Frontal cortex (tissue), 4 donors: Measurements from ENCODE around the gene RNU11. TPM values are rescaled to one million over a fixed set of nuclear protein-coding genes. Genes with fewer than 3 reads are reported as not detected.
"Not testable (repeated sequence)": the region's sequence is repeated elsewhere in the genome, so short reads cannot be mapped to it uniquely, and the experiment has no call there.

ENCODE experiments used
- DNase-seq, 2 donors: peaks; one replicate each; pipeline ENCODE4 v3.0.0; 2012; ENCODE audit warnings: low spot score in 2 of 2
- FAIRE-seq: peaks from 2 replicates; lab custom pipeline; 2012; peaks lifted over from hg19 to GRCh38; lab: Jason Lieb, UNC
- small RNA-seq: library from RNA; depleted of rRNA; stranded (forward); fragments of <200 nt; gene quantifications from one replicate; pipeline ENCODE3, GENCODE V24; 2014
- total RNA-seq: library from RNA; depleted of rRNA; stranded (reverse); fragments of >200 nt; gene quantifications from one replicate; pipeline ENCODE4 v1.2.3, GENCODE V29; 2014
- donor health status: control.
- donor health status: control.
- donor health status: control.

Gene RNU11
- total RNA-seq, 1 donor from 2014 or later: not detected

DNA sequence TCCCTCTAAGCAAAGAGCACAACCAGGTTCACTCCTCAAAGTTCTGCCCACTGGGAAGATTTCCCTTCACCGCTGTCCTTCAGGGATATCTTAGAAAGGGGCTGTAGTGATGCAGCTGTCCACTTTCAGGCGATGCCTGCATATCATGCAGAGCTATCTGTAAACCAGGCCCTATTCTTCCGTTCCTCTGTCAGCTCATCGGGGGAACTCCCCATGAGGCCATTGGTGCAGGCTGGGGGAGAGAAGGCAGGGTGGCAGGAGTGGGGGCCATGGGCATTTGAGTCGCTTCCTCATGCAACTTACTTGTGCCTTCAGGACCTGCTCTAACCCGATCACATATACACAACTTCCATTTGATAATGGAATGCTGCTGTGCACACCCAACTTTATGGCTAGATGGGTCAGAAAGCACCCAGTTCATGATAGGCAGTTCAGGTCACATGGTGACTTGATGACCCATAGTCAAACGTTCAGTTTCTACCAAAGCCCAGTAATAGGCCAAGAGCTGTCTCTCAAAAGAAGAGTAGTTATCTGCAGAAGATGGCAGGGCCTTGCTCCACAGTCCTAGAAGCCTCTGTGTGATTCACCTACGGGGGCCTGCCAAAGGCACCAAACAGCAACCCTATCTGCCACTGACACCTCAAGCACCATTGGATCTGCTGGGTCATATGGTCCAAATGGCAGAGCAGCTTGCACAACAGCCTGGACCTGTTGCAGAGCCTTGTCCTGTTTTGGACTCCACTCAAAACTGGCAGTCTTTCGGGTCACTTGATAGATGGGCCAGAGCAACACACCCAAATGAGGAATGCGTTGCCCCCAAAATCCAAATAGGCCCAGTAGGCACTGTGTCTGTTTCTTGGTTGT lies 7.3 kb downstream of the RNU11 start:
- not testable (repeated sequence) for FAIRE-seq, DNase-seq

DNA sequence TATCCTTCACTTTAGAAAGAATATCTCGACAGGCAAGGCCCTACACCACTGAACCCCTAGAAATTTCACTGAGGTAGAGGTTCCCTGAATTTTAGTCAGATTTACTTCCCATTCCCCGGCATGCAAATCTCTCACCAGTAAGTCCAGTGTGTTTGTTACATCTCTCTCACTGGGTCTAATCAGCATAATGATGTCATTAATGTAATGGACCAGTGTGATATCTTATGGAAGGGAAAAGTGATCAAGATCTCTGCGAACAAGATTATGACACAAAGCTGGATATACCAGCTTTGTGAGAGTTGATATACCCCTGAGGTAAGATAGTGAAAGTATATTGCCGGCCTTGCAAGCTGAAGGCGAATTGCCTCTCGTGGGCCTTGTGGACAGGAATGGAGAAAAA lies 7.9 kb downstream of the RNU11 start:
- DNase-seq: no peak
- FAIRE-seq: no peak

DNA sequence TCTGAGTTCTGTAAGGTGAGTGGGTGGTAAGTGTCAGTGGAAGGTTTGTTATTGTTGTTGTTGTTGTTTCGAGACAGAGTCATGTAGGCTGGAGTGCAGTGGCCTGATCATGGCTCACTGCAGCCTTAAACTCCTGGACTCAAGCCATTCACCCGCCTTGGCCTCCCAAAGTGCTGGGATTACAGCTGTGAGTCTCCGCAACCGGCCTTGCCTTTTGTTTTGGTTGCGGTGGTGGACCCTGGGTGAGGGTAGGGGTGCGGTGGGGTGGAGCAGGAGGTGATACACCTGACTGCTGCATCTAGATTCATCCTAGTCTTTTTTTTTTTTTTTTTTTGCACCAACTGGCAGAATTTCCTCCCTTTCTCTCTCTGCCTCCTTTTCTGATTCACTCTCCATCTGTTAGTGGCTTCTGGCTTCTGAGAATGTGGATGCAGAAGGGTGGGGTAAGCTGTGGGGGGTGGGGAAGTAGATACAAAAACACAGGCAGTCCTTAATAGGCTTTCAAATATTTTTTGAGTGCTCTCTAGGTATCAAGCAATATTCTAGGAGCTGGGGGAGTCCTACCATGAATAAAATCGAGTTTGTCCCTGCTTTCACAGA lies 15.6 kb downstream of the RNU11 start:
- FAIRE-seq (no peak), DNase-seq (no peak)

DNA sequence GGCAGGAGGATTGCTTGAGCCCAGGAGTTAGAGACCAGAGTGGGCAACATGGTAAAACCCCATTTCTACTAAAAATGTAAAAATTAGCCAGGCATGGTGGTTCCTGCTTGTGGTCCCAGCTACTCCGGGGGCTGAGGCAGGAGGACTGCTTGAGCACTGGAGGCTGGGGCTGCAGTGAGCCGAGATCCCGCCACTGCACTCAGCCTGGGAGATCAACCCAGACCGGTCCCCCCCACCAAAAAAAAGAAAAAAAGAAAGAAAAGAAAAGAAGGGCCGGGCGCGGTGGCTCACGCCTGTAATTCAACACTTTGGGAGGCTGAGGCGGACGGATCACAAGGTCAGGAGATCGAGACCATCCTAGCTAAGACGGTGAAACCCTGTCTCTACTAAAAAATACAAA lies 18.4 kb downstream of the RNU11 start:
- FAIRE-seq: no peak
- no peak for DNase-seq

DNA sequence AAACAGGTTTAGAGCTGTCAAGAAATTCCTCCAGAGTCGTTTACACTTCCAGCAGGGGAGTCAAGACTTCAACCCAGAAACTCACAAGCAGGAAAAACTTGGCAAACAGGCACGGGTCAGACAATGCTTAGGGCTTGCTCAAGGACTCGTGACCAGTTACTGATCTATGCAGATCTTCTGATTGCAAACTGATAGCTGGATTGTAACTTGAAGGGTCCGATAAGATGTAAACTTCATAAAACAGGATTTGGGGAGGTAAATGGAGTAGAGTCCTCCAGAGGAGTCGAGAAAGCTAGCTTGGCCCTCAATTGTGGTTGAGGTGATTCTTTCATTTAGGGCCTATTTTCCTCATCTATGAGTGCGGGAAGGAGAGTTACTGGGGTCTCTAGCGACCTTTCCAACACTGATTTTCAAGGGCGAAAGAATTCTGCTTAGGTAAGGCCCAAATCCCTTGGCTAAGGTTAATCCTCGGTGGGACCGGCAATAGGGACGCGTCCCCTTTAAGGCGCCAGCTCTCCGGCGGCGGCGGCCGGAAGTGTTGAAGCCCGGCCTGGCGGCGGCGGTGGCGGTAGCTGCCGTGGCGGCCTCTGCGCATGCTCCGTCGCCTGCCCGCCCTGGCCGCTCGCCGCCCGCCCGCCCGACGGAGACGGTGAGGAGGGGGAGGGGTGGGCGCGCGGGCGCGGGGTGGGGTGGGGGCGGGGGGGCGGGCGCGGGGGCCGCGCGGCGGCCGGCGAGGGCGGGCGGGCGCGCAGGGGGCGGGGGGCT lies 20.0 kb downstream of the RNU11 start, which contains the start of gene GMEB1:
TSS of gene GMEB1 (plus strand) at position 594 of the 765 bp plus-strand sequence. CDS start 14,829 bp downstream, outside the sequence.
- FAIRE-seq: no peak
- peak; percentile 92 to 94 for DNase-seq

DNA sequence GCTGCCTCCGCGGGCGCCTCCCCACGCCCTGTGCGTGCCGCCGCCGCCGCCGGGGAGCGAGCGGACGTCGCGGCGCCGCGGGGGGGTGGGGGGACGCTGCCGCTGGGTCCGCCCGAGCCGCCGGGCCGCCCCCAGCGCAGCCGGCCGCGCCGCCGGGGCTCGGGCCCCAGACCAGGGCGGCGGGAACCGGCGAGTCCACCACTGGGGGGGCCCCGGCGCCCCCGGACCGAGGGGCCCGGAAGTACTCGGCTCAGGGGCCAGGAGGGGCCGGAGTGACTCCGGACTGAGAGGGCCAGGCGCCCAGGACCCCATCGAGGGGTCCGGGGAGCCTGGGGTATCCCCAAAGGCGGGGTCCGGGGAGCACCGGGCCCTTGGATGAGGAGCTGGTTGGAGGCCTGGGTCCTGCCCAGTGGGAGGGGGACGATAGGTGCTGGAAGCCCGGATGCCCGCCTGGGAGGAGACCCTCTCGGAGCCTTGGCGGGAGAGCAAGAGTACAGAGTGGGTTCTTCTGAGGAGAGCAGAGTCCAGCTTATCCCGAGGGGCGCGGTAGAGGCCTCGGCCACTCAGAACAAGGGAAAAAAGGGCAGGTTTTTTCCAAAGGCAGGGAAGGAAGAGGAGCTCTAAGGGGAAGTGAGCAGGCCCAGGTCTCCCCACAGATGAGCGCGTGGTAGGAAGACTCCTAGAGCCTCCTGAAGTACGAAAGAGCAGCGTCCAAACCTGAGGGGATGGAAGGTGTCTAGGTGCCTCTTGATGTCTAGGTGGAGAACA lies 20.7 kb downstream of the RNU11 start:
- DNase-seq: no peak
- no peak for FAIRE-seq

DNA sequence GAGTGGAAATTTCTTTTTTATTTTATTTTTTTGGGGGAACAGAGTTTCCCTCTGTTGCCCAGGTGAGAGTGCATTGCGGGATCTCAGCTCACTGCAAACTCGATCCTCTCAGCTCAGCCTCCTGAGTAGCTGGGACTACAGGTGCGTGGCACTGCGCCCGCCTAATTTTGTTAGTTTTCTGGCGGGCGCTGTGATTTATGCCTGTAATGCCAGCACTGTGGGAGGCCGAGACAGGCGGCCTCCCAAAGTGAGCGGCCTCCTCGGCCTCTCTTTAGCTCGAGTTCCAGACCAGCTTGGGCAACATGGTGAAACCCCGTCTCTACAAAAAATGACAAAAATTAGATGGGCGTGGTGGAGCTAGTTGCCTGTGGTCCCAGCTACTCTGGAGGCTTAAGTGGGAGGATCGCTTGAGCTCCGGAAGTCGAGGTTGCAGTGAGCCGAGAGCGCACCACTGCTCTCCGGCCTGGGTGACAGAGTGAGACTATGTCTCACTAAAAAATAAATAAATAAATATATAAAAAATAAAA lies 22.9 kb downstream of the RNU11 start:
- no peak for FAIRE-seq
- no peak for DNase-seq

DNA sequence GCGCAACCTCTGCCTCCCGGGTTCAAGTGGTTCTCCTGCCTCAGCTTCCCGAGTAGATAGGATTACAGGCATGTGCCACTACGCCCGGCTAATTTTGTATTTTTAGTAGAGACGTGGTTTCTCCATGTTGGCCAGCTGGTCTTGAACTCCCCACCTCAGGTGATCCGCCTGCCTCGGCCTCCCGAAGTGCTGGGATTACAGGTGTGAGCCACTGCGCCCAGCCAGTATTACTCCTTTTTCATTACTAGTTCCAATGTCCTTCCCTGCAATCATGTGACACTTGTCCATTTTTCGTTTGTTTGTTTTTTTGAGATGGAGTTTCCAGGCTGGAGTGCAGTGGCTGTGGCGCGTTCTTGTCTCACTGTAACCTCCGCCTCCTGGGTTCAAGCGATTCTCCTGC lies 24.6 kb downstream of the RNU11 start:
- FAIRE-seq, DNase-seq: not testable (repeated sequence)

DNA sequence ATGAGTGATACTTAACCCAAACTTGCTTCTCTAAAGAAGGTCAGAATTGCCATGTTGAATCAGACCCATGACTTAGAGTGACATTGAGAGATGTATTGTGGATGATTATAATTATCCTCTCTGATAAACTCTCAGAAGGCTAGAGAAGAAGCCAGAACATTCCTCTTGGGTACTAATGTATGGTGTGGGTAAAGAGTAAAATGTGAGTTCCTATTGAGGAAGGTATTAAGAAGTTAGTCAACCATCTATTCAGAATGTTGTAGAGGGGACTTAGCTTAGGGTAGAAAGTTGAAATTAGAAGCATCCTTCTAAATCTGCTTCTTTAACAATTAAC lies 27.5 kb downstream of the RNU11 start:
- FAIRE-seq (no peak), DNase-seq (no peak)

DNA sequence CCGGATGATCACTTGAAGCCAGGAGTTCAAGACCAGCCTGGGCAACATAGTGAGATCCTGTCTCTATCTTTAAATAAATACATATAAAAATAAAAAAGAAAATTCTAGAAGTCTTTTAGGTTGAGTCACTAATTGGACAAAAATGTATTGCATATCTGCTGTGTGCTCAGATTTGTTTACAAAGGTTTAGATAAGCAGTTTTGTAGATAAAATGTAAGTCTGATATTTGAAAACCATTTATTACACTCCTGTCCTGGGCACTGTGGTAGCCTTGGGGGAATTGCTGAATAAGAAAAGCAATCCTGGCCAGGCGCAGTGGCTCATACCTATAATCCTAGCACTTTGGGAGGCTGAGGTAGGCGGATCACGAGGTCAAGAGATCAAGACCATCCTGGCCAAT lies 31.8 kb downstream of the RNU11 start:
- DNase-seq (no peak), FAIRE-seq (no peak)

DNA sequence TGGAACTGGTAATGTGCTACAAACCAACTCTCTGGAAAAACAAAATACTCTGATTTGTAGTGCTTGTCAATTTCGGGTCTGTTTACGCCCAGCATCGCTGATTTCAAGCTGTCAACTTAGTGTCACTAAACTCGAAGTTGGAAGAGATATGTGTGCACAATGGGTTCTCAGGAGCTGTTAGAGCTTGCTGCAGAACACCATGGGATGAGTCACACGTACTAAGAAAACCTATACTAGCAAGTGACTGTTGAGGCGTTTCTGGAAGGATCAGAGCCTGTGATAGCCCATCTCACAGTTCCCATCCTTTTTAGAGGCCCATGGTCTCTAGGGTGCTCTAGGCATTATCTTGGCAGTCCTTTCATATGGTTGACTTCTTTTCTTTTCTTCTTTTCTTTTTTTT lies 34.4 kb downstream of the RNU11 start:
- DNase-seq (no peak), FAIRE-seq (no peak)

DNA sequence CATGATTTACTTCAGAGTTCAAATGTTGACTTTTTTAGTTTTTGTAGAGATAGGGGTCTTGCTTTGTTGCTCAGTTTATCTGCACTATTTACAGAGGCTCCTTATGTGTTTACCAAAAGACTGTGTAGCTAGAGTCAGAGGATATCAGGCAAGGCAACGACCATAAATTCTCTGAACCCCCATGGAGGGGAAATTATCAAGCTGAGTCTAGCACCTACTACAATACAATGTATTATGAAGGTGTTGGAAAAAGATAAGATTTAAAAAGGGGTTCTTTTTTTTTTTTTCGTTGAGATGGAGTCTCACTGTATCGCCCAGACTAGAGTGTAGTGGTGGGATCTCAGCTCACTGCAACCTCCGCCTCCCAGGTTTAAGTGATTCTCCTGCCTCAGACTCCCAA lies 36.5 kb downstream of the RNU11 start:
- DNase-seq (no peak), FAIRE-seq (no peak)

DNA sequence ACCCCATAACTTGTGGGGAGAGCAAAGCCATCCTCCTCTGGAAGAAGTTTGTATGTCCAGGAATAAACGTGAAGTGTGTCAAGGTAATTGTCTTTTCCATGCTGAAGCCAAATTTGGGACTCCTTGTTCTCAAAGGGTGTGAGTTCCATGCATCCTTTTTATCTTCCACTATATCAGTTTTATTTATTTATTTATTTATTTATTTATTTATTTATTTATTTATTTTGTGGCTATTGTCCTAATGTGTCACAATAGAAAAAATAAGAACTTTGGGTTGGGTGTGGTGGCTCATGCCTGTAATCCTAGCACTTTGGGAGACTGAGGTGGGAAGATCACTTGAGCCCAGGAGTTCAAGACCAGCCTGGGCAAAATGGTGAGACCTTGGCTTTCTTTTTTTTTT lies 43.2 kb downstream of the RNU11 start:
- not testable (repeated sequence) for DNase-seq, FAIRE-seq

Small RNA genes lying within 50 kb of the gene (small RNA-seq; reads per million reads assigned to genes)
- not detected for gene RF00422
- gene RNU11: not detected

Other genes with a start within 250 kb of the RNU11 start
- 15.1 TPM for gene RCC1, start 142.6 kb upstream of the RNU11 start, total RNA-seq
- gene TRNAU1AP, start 95.5 kb upstream of the RNU11 start, total RNA-seq: 35.1 TPM
- gene RAB42, start 56.3 kb upstream of the RNU11 start, total RNA-seq: 1.2 TPM
- 20.4 TPM for gene TAF12, start 5.5 kb upstream of the RNU11 start, total RNA-seq
- gene GMEB1, start 20.2 kb downstream of the RNU11 start, total RNA-seq: 12.6 TPM
- gene YTHDF2, start 88.3 kb downstream of the RNU11 start, total RNA-seq: 89.7 TPM
- gene OPRD1, start 163.6 kb downstream of the RNU11 start, total RNA-seq: 0.82 TPM